HEK293T (cell line): ENCODE measurements around the gene PC.
A peak's percentile ranks its signal among the peaks of the same experiment; 100 is the strongest.

Experiments
- CTCF ChIA-PET: fragments of 350-600 bp; formaldehyde crosslinking; extraction: SDS; loops from one replicate; lab custom pipeline; 2021; ENCODE audit warnings: antibody characterized with exemption, inconsistent platforms; lab: Yijun Ruan, JAX
- POLR2A ChIA-PET: fragments of 350-600 bp; formaldehyde crosslinking; extraction: SDS; loops from one replicate; lab custom pipeline; 2020; ENCODE audit warnings: antibody characterized with exemption, inconsistent platforms; lab: Yijun Ruan, JAX
- DNase-seq: peaks from one replicate; pipeline ENCODE4 v3.0.0; 2012; ENCODE audit warnings: mixed read lengths; ENCODE audit errors: extremely low spot score
- ARNT ChIP-seq: fragments of 450-650 bp; IDR thresholded peaks from 2 replicates; pipeline ENCODE4 v1.6.1; 2017; ENCODE audit warnings: mild to moderate bottlenecking
- BHLHE40 ChIP-seq: fragments of 450-650 bp; IDR thresholded peaks from 2 replicates; pipeline ENCODE4 v1.6.1; 2016; ENCODE audit warnings: mild to moderate bottlenecking, moderate library complexity, borderline replicate concordance
- CTBP1 ChIP-seq: fragments of 450-650 bp; IDR thresholded peaks from 2 replicates; pipeline ENCODE4 v1.6.1; 2016; ENCODE audit warnings: borderline replicate concordance
- ELF4 ChIP-seq: fragments of 450-650 bp; IDR thresholded peaks from 2 replicates; pipeline ENCODE4 v1.6.1; 2017; ENCODE audit warnings: antibody characterized with exemption
- FOXA1 ChIP-seq: fragments of 450-650 bp; IDR thresholded peaks from 2 replicates; pipeline ENCODE4 v1.6.1; 2016; ENCODE audit warnings: mild to moderate bottlenecking
- FOXK2 ChIP-seq: fragments of 450-650 bp; IDR thresholded peaks from 2 replicates; pipeline ENCODE4 v1.6.1; 2016; ENCODE audit warnings: mild to moderate bottlenecking
- FOXM1 ChIP-seq: fragments of 450-650 bp; IDR thresholded peaks from 2 replicates; pipeline ENCODE4 v1.6.1; 2017; ENCODE audit warnings: mild to moderate bottlenecking, borderline replicate concordance
- HDGF ChIP-seq: fragments of 450-650 bp; IDR thresholded peaks from 2 replicates; pipeline ENCODE4 v1.6.1; 2017; ENCODE audit warnings: antibody characterized with exemption, borderline replicate concordance
- L3MBTL2 ChIP-seq: fragments of 450-650 bp; conservative IDR thresholded peaks from 2 replicates; pipeline ENCODE4 v1.6.1; 2016; ENCODE audit warnings: mild to moderate bottlenecking
- LEF1 ChIP-seq: fragments of 450-650 bp; IDR thresholded peaks from 2 replicates; pipeline ENCODE4 v1.6.1; 2017; ENCODE audit warnings: mild to moderate bottlenecking, borderline replicate concordance
- NFRKB ChIP-seq: fragments of 450-650 bp; IDR thresholded peaks from 2 replicates; pipeline ENCODE4 v1.6.1; 2016; ENCODE audit warnings: mild to moderate bottlenecking, moderate library complexity
- PKNOX1 ChIP-seq: fragments of 450-650 bp; IDR thresholded peaks from 2 replicates; pipeline ENCODE4 v1.6.1; 2016
- SP1 ChIP-seq: fragments of 450-650 bp; IDR thresholded peaks from 2 replicates; pipeline ENCODE4 v1.6.1; 2017
- SUZ12 ChIP-seq: fragments of 450-650 bp; IDR thresholded peaks from 2 replicates; pipeline ENCODE4 v1.6.1; 2016; ENCODE audit warnings: mild to moderate bottlenecking
- TARDBP ChIP-seq: fragments of 450-650 bp; IDR thresholded peaks from 2 replicates; pipeline ENCODE4 v1.6.1; 2016
- ZNF384 ChIP-seq: fragments of 450-650 bp; IDR thresholded peaks from 2 replicates; pipeline ENCODE4 v1.6.1; 2016

PC gene

GRCh38 chr11:66845143-66845875 is 112.9 kb downstream of the PC start:
- TF ChIP-seq HDGF (no peak), ELF4 (no peak), TARDBP (no peak), FOXK2 (no peak), BHLHE40 (no peak), FOXM1 (no peak), PKNOX1 (no peak), ARNT (no peak), LEF1 (no peak), SP1 (no peak)
- DNase-seq = no peak
- ChIA-PET CTCF (interaction anchor here (1.0 kb wide), 1 partner anchor 132 kb away, joined by 3 read pairs; no protein-coding TSS in a partner anchor), POLR2A (interaction anchor here (5.7 kb wide), 1 partner anchor 9 kb away, joined by 63 read pairs; no protein-coding TSS in a partner anchor)

- ChIA-PET POLR2A (interaction anchor here (1.7 to 5.7 kb wide), 3 partner anchors 9 to 131 kb away, joined by 8 to 63 read pairs (median 29); no protein-coding TSS in a partner anchor), CTCF (interaction anchor here (1.0 kb wide), 1 partner anchor 133 kb away, joined by 3 read pairs; no protein-coding TSS in a partner anchor)
- no peak for TF ChIP-seq PKNOX1
- no peak for TF ChIP-seq LEF1
- TF ChIP-seq ELF4 = no peak
- TF ChIP-seq FOXM1 = no peak
- TF ChIP-seq NFRKB = no peak
- no peak for TF ChIP-seq FOXA1
- TF ChIP-seq FOXK2 = no peak
- no peak for TF ChIP-seq ARNT
- no peak for TF ChIP-seq ZNF384
- TF ChIP-seq CTBP1 = no peak
- TF ChIP-seq SUZ12 = no peak
- no peak for TF ChIP-seq TARDBP
- TF ChIP-seq L3MBTL2 = no peak
- no peak for TF ChIP-seq HDGF
- TF ChIP-seq BHLHE40 = no peak
- no peak for DNase-seq
Observed at GRCh38 chr11:66844496-66845142, 113.6 kb downstream of the PC start.

- CTCF ChIA-PET = no interaction called here
- TF ChIP-seq TARDBP = no peak
- TF ChIP-seq FOXK2 = no peak
- no peak for TF ChIP-seq HDGF
- TF ChIP-seq ELF4 = no peak
- TF ChIP-seq ZNF384 = no peak
- TF ChIP-seq L3MBTL2 = no peak
- TF ChIP-seq SP1 = no peak
- TF ChIP-seq LEF1 = no peak
- TF ChIP-seq ARNT = no peak
- no peak for TF ChIP-seq FOXA1
- no peak for TF ChIP-seq SUZ12
- no peak for TF ChIP-seq PKNOX1
- TF ChIP-seq BHLHE40 = no peak
- POLR2A ChIA-PET = interaction anchor here (0.6 to 5.7 kb wide), 10 partner anchors 10 to 498 kb away, joined by 3 to 63 read pairs (median 3); no protein-coding TSS in a partner anchor
- DNase-seq = no peak
Observed at GRCh38 chr11:66843776-66844495, 114.2 kb downstream of the PC start.

- ChIA-PET CTCF (no interaction called here), POLR2A (interaction anchor here (0.6 to 5.7 kb wide), 14 partner anchors 9 to 498 kb away, joined by 3 to 63 read pairs (median 3); partner anchors contain the start of gene RBM4)
- DNase-seq = peak; percentile 96
- TF ChIP-seq CTBP1 = no peak
- TF ChIP-seq PKNOX1 = no peak
- TF ChIP-seq SP1 = no peak
- TF ChIP-seq SUZ12 = no peak
- TF ChIP-seq FOXA1 = no peak
- no peak for TF ChIP-seq NFRKB
- no peak for TF ChIP-seq FOXK2
- peak; percentile 48; the same call in 1 of the 2 replicates for TF ChIP-seq ELF4
- peak; percentile 63; the same call in 1 of the 2 replicates for TF ChIP-seq LEF1
- TF ChIP-seq BHLHE40 = no peak
- no peak for TF ChIP-seq ZNF384
- TF ChIP-seq FOXM1 = 0 out of 2 replicates have a peak, but pooled peaks have one; percentile 6
- no peak for TF ChIP-seq L3MBTL2
- TF ChIP-seq ARNT = no peak
- no peak for TF ChIP-seq TARDBP
- TF ChIP-seq HDGF = no peak
Observed at GRCh38 chr11:66842896-66843775, 115.0 kb downstream of the PC start, which contains the start of gene RCE1. RCE1 (plus strand) TSS chr11:66843441; CDS start chr11:66843456, 15 bp downstream.
